ENCODE measurements around the gene OR10H4.

- no peak for TF ChIP-seq CTCF (IDR thresholded peaks at IDR 0.05)
- TF ChIP-seq POLR2A (IDR thresholded peaks at IDR 0.05): no peak
Measured at GRCh38 chr19:15913830-15914229, 35.0 kb upstream of the OR10H4 start.

Data from breast epithelium (tissue), 3 donors.